ENCODE data around the gene ATP2B2.
A peak's percentile ranks its signal among the peaks of the same experiment; 100 is the strongest.
"Not testable (repeated sequence)": the region's sequence is repeated elsewhere in the genome, so short reads cannot be mapped to it uniquely, and the experiment has no call there.

The ATP2B2 gene

DNA sequence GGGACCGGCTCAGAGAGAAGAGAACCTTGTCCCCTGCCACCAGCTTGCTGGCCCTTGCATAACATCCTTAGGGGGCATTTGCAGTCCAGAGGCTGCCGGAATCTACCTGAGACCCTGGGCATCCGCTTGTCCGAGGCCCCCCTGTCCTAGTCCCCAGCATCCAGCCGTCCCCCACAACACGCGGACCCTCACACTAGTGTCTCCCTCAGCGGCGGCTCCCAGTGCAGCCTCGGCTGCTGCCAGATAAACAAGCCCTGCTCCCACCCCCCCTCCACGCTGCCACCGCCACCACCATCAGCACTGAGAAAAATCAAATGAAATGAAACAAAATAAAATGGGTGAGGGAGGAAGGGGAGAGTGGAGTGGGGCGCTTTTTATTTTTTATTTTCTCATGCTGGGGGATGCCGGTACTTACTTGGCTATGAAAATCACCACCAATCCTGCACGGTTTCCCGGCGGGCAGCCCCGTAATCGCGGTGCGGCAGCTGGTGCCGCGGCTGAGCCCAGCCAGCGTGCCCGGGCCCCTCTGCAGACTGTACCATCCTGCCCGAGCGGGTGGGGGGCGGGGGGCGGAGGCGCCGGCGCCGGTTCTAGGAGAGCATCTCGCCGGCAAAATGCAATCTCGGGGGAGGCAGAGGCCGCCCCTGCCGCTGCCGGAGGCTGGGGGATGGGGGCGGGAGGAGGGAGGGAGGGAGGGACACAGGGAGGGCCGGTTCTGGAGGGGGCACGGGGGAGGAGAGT, at the start of gene ATP2B2:
ATP2B2 (minus strand) TSS at position 537 of the 741 bp plus-strand sequence. CDS start 56,043 bp downstream, outside the sequence.
- DNase-seq (ENCODE audit: low spot score): no peak

DNA sequence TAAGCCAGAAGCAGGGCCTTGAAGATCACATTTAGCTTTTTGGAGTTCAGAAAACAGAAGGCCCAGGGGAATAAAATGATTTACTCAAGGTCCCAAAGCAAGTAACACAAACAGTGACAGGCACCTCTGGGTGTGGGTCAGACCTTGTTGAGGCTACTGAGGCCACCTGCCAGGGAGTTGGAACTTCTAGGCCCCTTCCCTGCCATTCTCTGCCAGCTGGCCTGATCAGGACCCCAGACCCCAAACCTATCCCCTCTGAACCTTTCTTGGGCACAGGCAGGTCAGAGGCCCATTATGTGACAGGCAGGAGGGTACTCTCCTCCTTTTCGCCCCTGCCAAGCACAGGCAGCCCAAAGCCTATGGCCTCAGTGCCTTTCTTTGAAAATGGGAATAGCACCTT, 49.4 kb upstream of the ATP2B2 start:
- no peak for DNase-seq (ENCODE audit: low spot score)

DNA sequence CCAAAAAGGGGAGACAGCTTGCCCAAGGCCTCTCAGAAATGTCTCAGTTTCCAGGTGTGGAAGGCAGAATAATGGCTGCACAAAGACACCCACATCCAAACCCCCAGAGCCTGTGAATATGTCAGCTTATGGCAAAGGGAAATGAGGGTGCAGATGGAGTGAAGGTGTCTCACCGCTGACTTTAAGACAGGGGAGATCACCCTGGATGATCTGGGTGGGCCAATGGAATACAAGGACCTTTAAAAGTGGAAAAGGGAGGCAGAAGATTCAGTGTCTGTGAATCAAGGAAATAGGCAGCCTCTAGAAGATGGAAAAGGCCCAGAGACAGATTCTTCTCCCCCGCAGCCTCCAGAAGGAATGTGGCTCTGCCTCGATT, 48.8 kb upstream of the ATP2B2 start:
- no peak for DNase-seq (ENCODE audit: low spot score)

DNA sequence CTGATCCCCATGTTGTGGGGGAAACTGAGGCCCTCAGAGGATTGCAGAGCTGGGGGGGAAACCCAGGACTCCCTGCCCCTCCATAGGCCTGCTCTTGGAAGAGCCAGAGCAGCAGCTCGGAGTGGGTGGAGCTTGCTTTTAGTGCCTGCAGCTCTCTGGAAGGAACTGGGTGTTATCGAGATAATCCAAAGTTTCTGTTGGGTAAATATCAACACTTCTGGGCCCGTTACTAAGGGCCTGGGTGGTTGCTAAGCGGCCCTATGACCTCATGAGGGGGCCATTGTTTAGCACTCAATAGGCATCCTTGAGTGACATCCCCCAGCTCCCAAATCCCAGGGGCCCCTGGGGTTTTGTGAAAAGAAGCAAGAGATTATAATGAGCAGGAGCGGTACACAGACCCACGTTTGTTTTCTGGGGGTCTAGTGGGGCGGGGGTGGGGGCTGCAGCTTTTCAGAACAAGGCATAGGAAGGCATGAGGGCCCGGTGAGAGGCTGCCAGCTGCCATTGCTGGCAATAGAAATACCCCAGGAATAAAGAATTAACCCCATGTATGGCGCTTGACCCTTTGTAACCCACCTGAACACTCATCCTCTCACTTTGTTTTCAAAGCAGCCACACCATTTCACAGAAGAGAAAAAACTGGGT, 48.3 kb upstream of the ATP2B2 start:
- DNase-seq (ENCODE audit: low spot score): peak; percentile 35

DNA sequence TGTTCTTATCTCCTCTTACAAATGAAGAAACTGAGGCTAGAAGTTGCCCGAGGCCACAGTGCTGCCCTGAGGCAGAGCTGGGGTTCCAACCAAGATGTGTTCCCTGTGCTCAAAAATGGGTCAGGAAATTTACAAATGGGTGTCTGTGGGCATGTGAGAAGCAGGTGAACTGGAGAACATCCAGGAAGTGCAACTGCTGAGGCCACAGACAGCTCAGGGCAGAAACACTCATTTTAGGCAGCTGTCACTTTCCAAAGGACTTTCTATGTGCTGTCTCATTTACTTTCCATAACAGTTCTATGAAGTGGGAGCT, 47.2 kb upstream of the ATP2B2 start:
- DNase-seq (ENCODE audit: low spot score): no peak

DNA sequence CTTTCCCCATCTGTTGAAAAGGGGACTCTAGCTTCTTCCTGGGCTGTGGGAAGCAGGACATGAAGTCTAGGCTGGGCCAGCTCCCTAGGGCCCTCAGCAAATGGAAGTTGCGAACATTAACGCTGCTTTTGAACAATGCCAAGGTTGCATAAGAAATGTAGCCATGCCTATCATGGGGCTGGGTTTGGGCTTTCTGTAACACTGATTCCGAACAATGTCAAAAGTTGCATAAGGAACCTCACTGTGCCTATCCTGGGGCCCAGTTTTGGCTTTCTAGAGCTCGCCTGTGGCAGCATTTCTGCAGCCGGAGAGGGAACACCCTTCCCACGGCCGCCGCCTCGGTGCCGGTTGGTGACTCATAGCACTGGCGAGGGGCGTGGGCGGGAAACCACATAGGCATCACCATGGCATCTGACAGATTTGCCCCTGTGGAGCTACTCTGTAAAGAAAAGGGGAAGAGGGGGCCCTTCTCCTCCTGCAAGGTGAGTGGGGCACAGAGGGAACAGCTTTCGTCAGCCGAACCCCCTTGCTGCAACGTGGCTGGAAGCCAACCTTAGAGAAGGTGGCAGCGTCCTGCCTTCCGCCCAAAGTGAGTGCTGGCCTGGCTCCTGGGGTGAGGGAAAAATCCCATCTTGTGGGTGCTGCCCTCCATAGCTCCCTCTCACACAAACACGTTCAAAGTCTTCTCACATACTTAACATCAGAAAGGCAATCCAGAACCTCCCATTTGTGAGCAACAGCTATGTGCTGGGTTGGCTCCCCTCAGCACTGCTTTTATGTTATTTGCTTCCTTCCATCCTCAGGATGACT, 46.6 kb upstream of the ATP2B2 start:
- DNase-seq (ENCODE audit: low spot score): peak; percentile 51

DNA sequence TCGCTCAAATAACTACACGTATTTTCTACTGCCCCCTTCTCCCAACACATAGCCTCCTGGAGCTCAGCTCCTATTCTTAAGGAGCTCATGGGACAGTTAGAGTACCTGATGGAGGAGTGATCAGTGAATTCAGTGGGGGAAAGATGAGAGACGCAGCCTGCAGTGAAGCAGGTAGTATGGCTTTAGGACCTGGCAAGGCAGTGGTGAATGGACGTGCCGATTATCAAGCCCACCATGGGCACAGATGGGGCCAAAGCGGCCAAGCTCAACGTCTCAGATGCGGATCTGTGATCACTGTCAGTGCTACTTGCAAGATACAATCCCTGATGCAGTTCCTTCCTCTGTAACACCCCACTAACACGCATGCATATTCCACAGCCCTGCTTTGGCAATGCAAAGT, 45.8 kb upstream of the ATP2B2 start:
- DNase-seq (ENCODE audit: low spot score): no peak

DNA sequence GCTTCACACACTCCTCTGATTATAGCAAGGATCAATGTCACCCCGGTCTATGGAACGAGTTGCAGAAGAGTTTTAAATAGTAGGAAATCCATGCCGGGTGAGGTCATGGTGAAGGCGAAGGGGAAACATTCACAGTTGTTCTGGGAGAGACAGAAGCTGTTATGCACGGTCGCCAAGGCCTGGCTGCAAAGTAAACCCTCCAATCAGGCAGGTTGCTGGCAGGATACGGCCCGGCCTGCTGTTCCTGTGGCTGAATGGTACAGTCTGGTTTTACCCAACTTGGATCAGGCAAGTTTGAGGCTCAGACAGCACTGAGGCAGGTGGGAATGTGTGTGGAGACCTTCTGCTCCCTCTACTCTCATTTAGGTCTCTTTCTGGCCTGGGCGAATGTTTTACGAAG, 45.3 kb upstream of the ATP2B2 start:
- DNase-seq (ENCODE audit: low spot score): no peak

DNA sequence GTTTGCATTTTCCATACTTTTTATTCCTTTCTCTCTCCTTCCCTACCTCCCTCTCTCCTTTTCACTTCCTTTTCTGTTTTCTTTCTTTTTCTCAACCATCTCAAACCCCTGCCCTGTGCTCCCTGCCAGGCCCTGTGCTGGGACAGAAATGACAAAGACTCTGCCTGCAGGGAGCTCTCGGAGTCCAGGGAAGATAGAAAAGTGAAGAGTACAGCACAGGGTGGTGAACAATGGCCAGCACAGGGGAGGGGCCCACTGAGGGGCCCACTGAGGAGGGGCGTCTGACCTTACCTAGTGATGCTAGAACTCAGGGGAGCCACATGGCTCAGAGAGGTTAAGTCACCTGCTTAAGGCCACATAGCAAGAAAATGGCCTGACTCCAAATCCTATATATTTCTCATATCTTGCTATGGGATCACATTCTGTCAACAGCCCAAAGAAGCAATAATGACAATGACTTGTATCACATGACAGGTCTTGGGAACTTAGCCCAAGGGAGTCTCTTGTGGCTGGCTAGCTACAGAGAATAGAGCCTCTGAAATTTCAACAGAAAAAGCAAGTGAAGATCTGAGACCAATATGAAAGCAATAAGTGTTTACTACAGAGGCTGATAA, 44.3 kb upstream of the ATP2B2 start:
- DNase-seq (ENCODE audit: low spot score): no peak

DNA sequence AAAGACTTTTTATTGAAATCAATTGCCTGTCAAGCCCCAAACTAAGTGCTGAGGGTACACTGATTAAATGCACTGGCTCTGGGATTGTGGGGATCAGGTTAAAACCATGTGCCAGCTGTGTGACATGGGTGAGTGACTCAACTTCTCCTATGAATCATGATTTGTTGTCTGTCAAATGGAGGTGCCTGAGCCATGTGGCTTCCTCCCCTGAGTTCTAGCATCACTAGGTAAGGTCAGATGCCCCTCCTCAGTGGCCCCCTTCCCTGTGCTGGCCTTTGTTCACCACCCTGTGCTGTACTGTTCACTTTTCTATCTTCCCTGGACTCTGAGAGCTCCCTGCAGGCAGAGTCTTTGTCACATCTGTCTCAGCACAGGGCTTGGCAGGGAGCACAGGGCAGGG, 43.6 kb upstream of the ATP2B2 start:
- DNase-seq (ENCODE audit: low spot score): no peak

DNA sequence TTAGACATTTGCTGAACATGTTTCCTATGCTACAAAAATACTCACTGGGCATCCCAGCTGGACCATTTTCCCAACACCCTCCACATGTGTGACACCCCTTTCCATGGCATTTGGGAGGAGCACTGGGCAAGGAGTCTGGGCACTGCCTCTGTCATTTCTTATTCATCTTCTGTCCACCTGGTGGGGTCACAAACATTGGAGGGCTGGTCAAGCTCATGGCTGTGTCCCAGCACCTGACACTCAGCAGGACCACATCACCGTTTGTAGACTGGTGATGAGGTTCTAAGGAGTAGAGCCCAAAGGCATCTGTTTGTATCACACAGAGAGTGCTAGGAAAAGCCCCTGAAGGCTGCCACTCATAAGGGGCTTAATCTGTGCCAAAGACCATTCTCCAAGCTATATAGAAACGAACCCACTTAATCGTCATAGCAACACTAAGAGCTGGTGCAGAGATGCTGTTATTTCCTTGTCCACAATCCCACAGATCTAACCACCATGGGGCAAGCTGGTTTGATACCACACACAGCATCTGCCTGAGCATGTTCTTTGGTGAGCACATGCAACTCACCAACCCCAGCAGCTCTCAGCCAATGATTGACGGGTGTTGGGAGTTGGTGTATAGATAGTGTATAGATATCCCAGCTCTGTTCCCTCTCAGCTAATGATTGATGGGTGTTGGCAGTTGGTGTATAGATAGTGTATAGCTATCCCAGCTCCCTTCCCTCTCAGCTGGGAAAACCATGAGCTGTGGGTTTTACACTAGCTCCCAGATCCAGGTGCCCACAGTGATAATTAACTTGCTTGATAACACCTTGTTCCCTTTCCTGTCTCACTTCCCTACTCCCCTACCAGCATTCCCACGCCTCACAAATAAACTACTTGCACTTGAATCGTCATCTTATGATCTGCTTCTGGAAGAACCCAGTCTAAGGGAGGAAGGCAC, 42.7 kb upstream of the ATP2B2 start:
- no peak for DNase-seq (ENCODE audit: low spot score)

DNA sequence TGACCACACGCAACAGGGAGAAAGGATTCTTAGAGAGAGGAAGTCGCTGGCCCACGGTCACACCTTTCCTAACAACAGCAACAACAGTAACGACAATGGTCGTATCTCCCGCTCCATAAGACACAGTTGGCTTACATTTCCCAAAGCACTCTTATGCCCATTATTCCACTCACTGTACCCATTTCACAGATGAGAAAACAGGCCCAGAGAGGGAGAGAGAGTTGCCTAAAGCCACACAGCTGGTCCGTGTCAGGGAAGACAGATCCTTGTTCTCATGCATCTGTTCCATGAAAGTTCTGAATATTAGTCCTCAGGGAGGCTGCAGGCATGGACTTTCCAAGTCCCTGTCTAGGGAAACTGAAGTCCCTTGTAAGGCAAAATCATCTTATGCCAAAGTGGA, 42.0 kb upstream of the ATP2B2 start:
- DNase-seq (ENCODE audit: low spot score): no peak

DNA sequence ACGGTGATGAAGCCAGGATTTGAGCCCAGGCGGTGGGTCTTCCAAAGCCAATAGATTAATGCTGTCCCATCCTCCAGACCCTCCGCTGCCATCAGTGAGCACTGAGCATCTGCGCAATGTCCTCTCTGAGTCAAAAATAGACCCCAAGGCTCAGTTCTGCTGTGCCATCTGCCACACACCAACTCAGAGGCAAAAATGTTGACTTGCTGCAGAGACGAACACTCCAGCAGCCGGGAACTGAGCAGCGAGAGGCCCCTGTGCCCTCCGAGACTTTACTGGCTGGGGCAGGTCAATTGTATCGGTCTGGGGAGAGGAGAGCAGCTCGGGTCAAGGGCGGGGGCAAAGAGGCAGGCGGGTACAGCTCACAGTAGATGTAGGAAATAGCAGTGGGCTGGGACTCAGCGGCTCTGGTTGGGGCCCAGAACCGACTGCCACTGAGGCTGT, 41.5 kb upstream of the ATP2B2 start:
- DNase-seq (ENCODE audit: low spot score): no peak

DNA sequence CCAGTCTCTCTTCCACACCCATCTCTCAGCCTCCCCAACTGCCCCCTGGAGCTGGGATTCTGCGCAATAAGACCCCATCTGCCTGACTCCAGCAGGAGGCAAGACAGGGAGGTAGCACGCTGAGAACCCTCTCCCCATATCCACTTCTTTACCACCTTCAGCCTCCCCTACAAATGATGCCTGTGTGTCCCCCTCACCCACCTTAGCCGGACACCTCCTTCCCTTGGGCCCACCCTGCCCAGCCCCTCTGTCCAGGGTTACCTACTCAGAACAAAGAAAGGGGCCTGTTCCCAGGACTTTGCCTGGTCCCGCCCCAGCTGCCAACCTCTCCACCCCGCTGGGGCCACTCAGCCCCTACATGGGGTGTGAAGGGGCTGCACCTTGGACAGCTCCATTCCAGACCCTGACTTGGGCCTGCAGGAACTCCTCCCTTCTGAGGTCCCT, 40.8 kb upstream of the ATP2B2 start:
- no peak for DNase-seq (ENCODE audit: low spot score)

DNA sequence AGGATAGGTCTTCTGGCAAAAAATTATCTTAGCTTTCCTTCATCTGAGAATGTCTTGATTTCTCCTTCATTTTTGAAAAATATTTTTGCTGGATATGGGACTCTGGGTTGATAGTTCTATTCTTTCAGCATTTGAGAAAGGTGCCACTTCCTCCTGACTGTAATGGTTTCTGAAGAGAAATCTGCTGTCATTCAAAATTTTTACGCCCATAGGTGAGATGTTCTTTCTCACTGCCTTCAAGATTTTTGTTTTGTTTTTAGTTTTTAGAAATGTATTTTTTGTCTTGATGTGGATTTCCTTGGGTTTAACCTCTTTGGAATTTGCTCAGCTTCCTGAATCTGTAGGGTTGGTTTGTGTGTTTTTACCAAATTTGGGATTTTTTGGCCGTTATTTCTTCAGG, 37.1 kb upstream of the ATP2B2 start:
- no peak for DNase-seq (ENCODE audit: low spot score)

DNA sequence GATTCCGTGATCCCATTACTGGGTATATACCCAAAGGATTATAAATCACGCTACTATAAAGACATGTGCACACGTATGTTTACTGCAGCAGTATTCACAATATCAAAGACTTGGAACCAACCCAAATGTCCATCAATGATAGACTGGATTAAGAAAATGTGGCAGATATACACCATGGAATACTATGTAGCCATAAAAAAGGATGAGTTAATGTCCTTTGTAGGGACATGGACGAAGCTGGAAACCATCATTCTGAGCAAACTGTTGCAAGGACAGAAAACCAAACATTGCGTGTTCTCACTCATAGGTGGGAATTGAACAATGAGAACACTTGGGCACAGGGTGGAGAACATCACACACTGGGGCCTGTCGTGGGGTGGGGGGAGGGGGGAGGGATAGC, 35.0 kb upstream of the ATP2B2 start:
- DNase-seq (ENCODE audit: low spot score): not testable (repeated sequence)

DNA sequence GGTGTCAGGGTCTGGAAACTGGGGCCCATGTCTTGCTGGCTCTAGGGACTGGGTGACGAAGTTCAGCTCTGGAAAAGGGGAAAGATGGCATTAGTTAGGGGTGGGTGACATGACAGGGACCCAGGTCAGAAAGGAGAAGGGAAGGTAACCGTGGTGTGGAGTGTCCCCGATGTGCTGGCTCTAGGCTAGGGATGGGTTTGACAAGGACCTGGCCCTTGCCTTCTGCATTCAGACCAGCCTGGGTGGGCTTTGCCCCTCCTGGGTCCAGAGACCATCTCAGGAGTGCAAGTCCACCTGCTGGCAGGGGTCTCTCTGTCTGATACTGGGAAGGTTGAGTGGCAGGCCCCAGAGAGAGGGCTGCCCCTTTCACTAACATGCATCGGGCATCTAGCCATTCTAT, 28.7 kb upstream of the ATP2B2 start:
- DNase-seq (ENCODE audit: low spot score): no peak

DNA sequence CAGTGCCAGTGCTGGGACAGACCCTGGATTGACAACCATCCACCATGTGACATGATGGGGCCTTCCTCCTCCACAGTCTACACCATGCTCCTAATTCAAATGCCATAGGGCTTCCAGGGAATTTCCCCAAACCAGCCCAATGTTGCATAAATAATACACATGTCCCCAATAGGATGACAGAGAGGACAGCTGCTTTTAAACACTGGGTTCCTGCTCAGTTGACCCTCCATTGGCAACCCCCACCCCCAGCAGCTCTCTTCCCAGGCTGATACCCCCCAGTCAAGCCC, 28.3 kb upstream of the ATP2B2 start:
- no peak for DNase-seq (ENCODE audit: low spot score)

DNA sequence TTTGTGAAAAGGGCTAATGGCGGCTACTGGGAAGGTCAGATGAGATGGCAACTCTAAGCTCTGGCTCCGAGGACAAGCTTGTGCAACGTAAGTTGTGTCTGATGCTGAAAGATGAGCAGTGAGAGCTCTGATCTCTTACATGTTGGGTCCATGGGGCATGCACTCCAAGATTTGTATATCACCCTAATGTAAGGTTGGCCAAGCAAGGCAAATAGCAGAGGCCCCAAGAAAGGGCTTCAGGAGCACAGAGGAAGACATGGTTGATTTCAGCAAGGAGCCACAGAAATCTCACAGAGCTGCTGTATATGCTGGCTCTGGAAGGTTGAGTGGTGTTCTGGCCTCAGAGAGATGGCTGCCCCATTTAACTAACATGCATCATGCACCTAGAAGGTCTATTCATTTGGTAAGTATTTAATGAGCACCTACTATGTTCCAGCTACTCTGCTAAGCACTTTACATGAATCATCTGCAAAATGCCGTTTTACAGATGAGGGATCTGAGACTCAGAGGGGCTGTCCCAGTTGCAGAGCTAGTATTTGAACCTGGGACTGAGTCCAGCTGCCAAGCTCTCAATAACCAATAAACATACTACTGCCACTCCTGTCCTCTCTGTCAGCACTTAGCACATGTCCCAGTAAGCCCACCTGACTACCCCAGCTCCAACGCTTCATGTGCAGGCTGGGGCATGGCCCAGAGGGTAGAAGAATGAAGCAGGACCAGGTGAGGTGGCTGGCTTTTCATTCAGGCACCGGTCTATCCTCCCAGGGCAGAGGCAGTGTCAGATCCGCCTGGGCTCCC, 27.8 kb upstream of the ATP2B2 start:
- DNase-seq (ENCODE audit: low spot score): no peak

DNA sequence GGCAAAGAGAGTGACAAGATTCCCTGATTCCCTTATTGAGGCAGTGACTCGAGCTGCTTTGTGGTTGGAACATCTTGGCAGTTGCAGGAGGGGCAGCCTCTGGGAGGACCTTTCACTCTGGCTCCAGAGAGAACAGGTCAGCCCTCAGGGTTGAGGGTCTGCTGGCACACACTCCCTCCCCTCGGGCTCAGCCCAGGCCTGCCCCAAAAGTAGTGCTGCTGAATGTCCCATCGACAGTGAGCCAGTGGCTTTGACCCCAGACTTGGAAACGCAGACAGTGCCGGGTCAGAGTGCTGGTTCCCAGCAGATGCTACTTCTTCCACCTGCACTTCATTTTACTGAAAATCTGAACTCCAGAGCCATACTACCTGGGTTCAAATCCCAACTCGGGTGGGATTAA, 25.6 kb upstream of the ATP2B2 start:
- no peak for DNase-seq (ENCODE audit: low spot score)

DNA sequence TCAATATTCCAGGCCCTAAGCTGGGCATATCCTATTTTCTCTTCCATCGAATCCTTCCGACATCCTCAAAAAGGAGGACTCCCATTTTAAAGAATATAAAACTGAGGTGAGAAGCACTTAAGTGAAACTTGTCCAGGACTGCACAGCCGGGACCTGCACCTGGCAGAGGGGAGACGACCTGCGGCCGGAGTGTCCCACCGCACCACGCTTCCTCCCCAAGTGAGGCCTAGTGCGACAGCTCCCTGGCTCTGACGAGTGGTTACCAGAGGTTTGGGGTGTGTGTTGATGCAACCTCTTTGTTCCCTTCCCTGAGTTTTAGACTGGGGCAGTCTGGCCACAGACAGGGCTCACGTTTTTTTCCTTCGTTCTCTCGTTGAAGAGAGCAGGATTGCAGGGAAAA, 24.9 kb upstream of the ATP2B2 start:
- no peak for DNase-seq (ENCODE audit: low spot score)
